Ammon's horn (tissue), 1 donor: ENCODE results near the gene NFATC3.

Experiments used
- DNase-seq: peaks from one replicate; pipeline ENCODE4 v3.0.0-alpha.2; 2016; ENCODE audit warnings: low spot score

The NFATC3 gene

DNA sequence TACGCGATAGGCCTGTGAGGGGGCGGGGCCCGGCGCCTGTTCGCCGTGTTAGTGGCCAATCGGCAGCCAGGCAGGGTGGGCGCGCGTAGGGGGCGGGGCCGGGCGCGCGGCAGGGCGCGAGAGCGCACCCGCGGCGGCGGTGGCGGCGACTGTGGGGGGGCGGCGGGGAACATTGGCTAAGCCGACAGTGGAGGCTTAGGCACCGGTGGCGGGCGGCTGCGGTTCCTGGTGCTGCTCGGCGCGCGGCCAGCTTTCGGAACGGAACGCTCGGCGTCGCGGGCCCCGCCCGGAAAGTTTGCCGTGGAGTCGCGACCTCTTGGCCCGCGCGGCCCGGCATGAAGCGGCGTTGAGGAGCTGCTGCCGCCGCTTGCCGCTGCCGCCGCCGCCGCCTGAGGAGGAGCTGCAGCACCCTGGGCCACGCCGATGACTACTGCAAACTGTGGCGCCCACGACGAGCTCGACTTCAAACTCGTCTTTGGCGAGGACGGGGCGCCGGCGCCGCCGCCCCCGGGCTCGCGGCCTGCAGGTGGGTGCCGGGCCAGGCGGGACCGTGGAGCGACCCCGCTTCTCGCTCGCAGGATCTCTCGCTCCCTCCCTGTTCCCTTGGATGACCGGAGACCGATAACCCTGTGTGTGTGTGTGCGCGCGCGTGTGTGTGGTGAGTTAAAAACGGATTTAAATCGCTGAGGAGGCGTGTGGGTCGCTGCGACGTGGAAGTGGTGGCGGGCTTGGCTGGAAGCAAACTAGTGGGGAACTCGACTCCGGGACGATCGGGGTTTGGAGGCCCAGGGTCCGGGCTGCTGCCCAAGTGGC, at the start of gene NFATC3:
Gene NFATC3 (plus strand): TSS at position 112 of the 813 bp plus-strand sequence. CDS start 312 bp downstream, at position 424.
- DNase-seq = peak; percentile 97

DNA sequence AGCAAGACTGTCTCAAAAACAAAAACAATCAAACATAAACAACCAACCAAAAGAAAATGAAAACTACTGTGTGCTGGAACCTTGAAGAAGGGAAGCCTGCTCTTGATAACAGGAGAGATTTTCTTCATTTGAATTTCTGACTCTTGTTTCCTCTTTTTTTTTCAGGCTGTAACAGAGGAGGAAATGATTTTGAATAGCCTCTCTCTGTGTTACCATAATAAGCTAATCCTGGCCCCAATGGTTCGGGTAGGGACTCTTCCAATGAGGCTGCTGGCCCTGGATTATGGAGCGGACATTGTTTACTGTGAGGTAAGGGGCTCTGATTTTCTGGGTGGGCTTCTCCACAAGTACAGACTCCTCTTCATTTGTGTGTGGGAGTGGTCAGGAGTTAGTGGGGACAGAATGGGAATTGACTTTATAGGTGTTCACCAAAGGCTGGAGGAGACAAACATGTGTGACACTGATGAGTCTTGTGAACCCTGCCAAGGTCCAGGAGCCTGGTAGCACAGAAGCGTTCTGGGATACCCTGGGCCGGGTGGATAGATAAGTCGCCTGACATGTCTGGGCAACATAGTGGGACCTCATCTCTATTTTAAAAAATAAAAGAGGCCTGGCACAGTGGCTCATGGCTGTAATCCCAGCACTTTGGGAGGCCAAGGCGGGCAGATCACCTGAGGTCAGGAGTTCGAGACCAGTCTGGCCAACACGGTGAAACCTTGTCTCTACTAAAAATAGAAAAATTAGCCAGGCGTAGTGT, 47.2 kb upstream of the NFATC3 start:
- DNase-seq = no peak

DNA sequence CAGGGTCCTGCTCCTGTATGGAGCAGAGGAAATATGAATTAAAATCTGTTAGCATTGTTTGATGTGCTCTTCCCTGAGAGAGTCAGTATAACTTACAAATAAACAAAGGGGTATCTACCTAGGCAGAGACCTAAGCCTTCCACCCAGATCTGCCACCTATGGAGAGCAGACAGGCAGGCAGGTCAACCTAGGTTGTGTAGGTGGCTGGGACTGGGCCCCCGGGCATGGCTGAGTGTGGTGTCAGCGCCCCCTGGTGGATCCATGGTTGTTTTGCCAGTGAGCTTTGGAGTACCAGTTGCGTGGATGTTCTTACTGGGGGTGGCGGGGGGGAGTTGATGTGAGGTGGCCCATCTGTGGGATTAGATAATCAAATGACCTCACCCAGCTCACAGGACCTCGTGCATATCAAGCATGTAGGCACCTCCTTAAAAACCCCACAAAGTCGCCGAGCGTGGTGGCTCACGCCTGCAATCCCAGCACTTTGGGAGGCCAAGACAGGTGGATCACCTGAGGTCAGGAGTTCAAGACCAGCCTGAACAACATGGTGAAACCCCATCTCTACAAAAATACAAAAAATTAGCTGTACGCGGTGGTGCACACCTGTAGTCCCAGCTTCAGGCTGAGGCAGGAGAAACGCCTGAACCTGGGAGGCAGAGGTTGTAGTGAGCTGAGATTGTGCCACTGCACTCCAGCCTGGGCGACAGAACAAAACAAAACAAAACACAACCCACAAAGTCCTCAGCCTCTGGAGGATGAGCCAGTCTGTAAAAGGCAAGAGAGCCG, 44.5 kb upstream of the NFATC3 start:
- DNase-seq = peak; percentile 86

DNA sequence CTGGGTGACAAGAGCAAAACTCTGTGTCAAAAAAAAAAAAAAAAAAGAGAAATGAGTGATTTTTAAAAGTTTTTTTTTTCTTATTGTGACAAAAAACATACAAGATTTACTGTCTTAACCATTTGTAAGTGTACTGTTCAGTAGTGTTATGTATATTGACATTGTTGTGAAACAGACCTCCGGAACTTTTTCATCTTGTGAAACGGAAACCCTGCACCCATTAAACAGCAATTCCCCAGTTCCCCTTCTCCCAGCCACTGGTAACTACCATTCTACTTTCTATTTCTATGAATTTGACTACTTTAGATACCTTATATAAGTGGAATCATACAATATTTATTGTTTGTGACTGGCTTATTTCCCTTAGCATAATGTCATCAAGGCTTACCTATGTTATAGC, 43.4 kb upstream of the NFATC3 start:
- no peak for DNase-seq

DNA sequence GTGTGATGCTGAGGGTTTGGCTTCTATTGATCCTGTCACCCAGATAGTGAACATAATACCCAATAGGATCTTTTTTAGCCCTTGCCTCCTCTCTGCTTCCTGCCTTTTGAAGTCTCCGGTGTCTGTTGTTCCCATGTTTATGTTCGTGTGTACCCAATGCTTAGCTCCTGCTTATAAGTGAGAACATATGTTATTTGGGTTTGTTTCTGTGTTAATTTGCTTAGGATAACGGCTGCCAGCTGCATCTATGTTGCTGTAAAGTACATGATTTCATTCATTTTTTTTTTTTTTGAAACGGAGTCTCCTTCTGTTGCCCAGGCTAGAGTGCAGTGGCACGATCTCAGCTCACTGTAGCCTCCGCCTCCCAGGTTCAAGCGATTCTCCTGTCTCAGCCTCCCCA, 39.1 kb upstream of the NFATC3 start:
- no peak for DNase-seq

DNA sequence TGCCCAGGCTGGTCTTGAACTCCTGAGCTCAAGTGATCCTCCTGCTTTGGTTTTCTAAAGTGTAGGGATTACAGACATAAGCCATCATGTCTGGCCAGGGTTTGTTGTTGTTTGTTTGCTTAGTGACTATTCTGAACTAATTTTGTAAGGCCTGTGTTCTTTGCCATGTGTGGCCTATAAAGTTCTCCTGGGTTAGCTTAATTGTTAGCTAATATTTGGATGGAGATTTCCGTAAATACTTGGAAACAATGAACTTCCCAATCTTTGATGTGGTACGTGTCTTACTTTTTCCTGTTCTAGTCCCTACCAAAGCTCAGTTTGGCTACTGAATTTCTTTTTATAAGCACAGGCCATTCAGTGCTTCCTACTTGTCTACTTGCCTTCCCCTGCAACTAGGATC, 37.2 kb upstream of the NFATC3 start:
- DNase-seq = no peak

DNA sequence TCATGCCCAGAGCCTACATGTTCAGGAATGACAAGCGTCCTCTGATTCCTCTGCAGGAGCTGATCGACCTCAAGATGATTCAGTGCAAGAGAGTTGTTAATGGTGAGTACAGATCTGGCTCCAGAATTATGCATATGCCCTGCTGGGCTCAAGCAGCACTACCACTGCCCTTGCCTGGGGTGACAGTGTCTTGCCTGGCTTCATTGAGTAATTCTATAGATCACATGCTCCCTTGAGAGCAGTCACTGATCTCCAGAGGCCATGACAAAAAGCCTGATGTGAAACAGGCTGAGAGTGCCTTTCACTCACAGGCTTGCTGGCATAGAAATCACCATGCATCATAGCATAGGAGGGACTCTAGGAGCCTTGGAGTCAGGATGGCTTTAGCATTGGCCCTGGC, 35.7 kb upstream of the NFATC3 start:
- no peak for DNase-seq

DNA sequence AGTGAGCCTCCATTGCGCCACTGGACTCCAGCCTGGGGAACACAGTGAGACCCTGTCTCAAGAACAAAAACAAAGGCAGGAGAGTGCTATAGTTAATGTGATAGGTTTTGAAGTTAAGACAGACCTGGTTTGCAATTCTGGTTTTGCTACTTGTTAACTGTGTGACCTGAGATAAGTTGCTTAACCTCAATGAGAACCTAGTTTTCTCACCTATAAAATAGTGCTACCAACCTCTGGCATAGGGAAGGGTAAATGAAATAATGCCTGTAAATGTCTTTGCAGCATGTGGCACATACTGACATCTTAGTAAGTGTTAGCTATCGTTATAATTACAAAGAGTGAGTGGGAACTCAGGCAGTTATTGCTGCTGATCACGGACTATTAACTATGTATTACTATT, 29.8 kb upstream of the NFATC3 start:
- no peak for DNase-seq

DNA sequence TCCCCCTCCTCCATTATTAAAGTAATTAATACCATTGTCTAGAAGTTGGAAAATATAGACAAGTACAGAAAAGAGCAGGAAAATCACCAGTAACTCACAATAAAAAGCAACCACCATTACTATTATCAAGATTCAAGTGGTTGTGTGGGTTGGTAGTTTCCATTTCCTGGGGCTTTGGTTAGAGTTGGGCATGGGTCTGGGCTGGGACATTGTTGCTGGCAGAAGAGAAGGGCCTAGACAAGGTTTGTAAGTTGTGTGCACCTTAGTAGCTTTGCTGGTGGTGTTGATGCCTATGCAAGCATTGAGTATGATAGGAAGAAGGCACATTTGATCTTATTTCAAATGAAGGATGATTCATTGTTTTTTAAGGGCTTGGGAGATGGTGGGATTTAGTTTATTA, 25.4 kb upstream of the NFATC3 start:
- DNase-seq = no peak

DNA sequence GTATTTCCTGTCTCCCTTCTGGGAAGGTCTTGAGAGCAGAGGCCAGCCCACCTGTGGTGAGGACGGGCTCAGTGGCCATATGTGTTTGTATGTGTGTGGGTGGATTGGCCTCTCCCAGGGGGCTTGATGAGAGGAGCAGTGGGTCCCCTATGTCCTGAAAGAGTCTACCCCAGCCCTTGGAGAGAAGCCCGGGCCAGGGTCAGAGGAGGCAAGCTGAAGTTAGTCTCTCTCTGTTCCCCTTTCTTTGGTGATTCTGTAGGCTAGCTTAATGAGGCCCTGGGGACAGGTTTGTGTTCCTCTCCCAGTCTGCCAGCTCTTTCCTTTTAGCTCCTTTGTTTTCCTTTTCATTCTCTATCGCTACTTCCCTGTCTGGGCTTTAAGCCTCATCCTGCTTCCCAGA, 23.8 kb upstream of the NFATC3 start:
- no peak for DNase-seq

DNA sequence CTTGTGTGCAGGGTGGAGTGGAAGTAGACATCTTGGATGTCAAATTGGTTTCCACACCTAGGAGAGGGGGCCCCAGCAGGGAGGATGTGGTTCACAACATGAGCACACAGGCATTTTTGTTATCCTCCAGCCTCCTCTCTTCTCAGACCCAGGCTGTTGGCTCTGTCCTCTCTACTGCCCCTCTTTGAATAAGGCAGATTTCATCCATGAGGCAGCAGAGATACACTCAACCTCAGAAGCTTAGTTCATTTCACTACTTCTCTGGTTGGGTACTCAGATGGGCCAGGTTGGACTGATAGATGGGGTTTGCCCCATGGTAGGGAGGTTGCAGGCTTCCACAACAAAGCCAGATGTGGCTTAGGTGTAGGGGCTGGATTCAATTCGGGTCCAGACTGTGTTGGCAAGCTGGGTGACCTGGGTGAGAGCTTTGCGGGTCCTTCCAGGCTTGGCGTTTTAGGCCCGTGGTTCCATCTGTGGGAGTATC, 22.2 kb upstream of the NFATC3 start:
- no peak for DNase-seq

DNA sequence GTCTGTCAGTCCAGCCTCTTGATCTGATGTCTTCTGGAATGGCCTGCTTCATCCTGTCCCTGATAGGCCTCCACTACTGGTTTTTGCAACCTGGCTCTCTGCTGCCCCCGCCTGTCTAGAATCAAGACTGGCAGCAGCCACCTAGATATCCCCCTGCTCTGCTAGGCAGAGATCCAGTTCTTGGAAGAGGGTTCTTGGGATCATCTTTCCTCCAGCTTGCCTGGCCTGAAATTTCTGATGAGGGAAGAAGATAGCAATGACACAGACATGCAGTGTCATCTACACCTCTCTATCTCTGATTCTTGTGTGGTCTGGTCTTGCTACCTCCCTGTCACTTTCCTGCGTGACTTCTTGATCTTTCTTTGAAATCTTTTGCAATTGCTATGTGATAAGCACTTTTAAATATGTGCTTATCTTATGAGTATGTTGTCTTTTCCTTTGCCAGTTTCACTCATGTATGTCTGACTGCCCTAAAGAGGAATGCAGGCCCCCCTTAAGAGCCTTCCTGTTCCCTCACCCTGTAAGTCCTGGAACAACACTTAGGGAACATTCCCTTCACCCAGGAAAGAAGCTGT, 20.3 kb upstream of the NFATC3 start:
- DNase-seq = peak; percentile 70

DNA sequence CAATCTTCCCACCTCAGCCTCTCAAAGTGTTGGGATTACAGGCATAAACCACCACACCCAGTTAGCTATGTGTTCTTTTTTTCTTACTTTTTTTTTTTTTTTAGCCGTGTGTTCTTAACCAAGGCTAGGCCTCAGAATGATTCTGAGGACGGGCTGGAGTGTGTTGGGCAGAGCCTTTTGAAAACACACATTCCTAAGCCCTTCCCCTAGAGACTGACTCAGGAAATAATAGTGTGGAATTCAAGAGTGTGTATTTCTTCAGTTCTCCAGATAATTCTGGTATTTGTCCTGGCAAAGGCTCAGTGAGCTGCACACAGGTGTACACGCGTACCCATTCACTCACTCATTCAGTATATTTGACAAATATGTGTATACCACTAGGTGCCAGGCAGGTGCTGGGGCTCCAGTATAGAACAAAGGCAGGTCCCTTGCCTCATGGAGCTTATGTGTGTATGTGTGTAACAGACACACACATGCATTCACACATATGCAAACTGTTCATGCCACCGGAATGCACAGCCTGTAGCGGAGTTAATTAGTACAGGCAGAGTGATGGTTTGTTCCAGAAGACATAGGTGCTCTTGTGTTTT, 19.4 kb upstream of the NFATC3 start:
- DNase-seq = no peak

DNA sequence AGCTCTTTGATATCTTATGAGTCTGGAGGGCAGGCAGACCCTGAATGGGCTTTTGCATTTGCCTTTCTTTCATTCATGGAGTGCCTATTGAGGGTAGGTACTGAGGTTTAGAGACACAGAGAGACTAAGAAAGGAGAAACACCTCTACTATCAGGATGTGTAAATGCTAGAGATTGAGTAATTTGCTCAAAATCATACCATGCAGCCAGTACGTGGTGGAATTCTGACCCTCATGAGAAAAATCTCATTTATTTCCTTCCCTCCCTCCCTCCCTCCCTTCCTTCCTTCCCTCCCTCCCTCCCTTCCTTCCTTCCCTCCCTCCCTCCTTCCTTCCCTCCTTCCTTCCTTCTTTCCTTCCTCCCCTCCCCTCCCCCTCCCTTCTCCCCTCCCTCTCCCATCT, 18.4 kb upstream of the NFATC3 start:
- DNase-seq = no peak

DNA sequence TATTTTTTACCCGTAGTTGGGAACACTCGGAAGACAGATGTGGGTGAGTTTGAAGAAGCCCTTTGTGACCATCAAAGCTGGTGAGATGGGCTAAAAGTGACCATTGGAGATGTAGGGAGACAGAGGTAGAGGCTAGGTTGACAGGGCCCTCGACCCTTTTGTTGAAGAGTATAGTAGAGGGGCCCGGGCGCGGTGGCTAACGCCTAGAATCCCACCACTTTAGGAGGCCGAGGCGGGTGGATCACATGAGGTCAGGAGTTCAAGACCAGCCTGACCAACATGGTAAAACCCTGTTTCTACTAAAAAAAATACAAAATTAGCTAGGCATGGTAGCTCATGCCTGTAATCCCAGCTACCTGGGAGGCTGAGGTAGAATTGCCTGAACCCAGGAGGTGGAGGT, 16.2 kb upstream of the NFATC3 start:
- DNase-seq = no peak

DNA sequence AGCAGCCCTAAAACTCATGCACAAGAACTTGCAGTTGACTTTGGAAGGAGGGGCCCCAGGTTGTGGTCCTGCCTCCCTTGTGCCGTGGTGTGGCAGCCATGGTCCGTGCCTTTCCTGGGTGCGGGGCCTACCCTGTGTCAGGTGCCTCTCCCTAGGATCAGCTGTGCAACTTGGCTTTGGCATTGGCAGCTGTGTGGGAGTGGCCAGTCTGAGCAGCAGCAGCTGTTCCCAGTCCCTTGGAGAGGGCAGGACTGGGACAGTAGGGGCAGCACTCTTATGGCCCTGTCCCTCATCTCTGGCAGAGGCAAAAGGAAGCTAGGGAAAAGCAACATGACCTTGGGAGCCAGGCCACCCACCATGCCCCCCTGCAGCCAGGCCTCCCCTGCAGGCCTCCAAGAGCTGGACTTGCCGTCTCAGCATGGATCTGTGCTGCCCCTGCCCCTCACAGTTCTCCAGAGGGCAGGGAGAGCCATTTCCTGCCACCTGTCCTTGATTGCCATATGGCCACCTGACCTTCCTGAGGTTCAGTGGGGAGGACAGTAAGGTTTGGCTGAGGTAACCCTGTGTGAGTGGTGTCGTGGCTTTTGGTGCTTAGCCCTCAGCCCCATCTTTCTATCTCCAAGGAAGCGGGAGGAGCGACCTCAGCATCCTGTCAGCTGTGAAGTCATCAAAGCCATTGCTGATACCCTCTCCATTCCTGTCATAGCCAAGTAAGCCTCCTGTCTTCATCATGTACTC, 15.5 kb upstream of the NFATC3 start:
- DNase-seq = no peak

DNA sequence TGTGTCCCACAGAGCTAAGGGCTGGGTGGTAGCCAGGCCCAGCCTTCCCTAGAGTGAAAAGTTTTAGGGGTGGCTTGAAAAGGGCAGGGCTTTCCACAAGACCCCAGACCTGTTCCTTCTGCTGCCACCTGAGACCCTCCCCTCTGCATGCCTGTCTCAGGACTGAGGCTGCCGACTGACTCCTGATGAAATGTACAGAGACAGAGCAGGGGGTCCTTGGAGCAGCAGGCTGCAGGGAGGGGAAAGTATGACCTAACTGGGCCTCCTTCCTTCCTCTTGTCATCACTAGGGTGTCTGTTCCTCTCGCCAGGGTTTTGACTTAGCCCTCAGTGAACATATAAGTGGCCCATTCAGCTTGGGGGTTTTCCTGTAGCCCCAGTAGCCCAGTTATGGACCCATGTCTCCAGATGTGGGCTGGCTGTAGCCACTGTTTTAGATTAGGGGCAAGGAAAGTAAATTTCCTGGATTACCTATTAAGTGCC, 14.9 kb upstream of the NFATC3 start:
- no peak for DNase-seq

DNA sequence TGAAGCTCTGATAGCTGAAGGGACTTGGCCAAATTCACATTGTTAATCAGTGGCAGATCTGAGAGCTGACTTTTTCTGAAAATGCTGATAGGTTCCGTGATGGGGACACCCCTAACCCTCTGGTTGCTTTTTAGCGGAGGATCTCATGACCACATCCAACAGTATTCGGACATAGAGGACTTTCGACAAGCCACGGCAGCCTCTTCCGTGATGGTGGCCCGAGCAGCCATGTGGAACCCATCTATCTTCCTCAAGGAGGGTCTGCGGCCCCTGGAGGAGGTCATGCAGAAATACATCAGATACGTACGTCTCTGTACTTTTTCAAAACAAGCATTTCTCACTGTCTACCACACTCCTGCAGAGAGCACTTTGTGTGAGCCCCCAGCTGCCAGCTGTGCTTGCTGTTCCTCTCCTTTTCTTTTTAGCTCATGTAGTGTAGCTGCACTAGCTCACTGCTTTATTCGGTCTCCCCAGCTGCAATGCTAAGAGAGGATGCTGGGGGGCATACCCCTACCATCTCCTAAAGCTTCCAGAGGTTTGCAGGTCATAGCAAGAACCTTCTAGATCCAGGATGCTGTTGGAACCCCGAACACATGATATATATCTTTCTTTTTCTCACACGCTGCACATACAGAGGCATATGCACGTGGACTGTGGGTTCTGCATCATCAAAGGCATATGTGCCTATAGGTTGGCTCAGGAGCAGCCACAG, 14.2 kb upstream of the NFATC3 start:
- no peak for DNase-seq

DNA sequence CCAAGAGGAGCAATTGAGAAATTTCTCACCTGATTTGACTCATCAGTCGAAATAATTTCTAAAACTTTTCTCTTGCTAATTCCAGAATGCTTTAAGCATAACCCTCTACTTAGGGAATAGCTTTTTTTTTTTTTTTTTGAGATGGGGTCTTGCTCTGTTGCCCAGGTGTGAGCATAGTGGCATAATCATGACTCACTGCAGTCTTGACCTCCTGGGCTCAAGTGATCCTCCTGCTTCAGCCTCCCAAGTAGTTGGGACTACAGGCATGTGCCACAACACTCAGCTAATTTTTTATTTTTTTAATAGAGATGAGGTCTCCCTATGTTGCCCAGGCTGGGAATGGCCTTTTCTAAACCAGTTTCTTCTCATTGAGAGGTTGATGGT, 13.7 kb upstream of the NFATC3 start:
- no peak for DNase-seq

DNA sequence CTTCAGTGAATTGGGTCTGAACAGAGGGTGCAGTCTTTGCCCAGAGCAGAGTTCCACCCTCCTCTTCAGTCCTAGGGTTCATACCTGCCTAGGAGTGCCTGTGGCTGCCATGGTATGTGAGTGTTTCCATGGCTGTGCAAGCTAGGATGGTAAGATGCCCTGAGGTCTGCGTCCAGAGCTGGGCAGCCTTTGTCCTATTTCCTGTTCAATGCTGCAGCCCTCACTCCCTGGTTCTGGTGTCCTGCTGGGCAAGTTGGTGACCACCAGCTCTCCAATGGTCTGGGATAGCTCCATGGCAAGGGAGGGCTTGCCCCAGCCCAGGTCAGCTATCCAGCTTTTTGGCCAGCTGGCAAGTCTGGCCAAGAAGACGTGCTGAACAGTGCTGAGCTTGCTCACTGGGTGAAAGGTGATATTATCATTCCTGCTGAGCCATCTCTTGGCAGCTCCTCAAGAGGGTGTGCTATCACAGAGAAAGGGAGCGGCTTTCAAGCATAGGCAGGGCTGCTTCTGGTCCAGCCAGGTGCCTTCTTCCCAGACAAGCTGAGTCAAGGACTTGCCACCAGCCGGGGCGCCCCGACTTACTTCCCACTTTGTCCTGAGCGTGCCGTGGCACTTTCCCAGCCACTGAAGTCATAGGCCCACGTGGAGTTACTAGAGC, 13.0 kb upstream of the NFATC3 start:
- DNase-seq = no peak
